ES-I3 (cell line): ENCODE measurements around the gene TMEM74B.

Experiments used
- H3K36me3 ChIP-seq: 2 replicates; pipeline ENCODE4 v1.6.1; 2013; ENCODE audit warnings: mild to moderate bottlenecking, low read length, control low read depth, moderate library complexity; ENCODE audit not compliant: insufficient read depth
- H3K4me1 ChIP-seq: 2 replicates; pipeline ENCODE4 v1.6.1; 2013; ENCODE audit warnings: mild to moderate bottlenecking, control low read depth, low read length; ENCODE audit not compliant: insufficient read depth
- H3K9ac ChIP-seq: 2 replicates; pipeline ENCODE4 v1.6.1; 2013; ENCODE audit warnings: low read depth, mild to moderate bottlenecking, low read length, moderate library complexity
- H3K9me3 ChIP-seq: 2 replicates; pipeline ENCODE4 v1.6.1; 2013; ENCODE audit warnings: mild to moderate bottlenecking, low read length, moderate library complexity; ENCODE audit not compliant: control insufficient read depth, insufficient read depth

The TMEM74B gene

GRCh38 chr20:1178623-1179022 lies 6.2 kb downstream of the TMEM74B start:
- Histone ChIP-seq H3K4me1 (peaks cover 12% of the 10 kb centered on the region; the same call in 1 of the 2 replicates), H3K9ac (no peak overlapping the region), H3K36me3 (no peaks in the 10 kb centered on the region), H3K9me3 (no peaks in the 10 kb centered on the region)

DNA sequence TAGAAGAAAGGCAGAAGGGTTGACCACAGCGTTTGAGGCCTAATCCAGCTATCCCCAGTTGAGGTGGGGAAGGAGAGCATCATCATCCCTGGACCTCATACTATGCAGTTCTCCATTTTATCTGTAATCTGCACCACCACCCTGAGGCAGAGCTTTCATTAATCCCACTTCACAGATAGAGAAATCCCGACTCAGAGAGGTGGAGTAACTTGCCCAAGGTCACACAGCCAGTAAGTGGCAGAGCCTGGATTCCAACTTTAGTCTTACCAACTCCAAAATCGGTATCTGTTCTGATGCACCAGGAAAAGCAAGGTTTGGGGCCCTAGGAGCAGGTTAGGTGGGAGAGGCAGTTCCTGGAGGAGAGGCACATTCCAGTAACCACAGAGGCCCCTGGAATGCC lies 6.7 kb downstream of the TMEM74B start:
- Histone ChIP-seq H3K9me3 (no peaks in the 10 kb centered on the region), H3K4me1 (peaks cover 12% of the 10 kb centered on the region; the same call in 1 of the 2 replicates), H3K36me3 (no peaks in the 10 kb centered on the region), H3K9ac (no peak overlapping the region)

DNA sequence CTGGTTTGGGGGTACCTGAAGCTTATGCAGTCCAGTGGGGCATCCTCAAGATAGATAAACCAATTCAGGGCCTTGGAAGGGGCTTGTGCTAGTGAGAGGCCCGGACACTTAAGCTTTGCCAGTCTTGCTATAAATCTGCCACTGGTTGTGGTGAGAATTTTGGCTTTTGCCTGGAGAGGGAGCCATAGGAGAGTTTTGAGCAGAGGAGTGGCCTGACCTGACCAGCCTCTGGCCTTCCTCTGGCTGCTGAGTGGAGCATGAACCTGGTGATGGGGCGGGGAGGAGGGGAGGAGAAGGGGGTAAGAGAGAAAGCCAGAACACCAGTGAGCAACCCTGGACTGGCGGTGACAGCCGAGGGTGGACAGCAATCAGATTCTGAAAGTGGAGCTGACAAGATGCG lies 7.1 kb downstream of the TMEM74B start:
- Histone ChIP-seq H3K9ac (no peak overlapping the region), H3K36me3 (no peaks in the 10 kb centered on the region), H3K4me1 (peaks cover 12% of the 10 kb centered on the region; the same call in 1 of the 2 replicates), H3K9me3 (no peaks in the 10 kb centered on the region)

GRCh38 chr20:1174787-1175186 lies 10.0 kb downstream of the TMEM74B start:
- Histone ChIP-seq H3K9ac (no peak overlapping the region), H3K36me3 (no peaks in the 10 kb centered on the region; the same call in 1 of the 2 replicates), H3K4me1 (peaks cover 2% of the 10 kb centered on the region; the same call in 1 of the 2 replicates), H3K9me3 (no peaks in the 10 kb centered on the region)

DNA sequence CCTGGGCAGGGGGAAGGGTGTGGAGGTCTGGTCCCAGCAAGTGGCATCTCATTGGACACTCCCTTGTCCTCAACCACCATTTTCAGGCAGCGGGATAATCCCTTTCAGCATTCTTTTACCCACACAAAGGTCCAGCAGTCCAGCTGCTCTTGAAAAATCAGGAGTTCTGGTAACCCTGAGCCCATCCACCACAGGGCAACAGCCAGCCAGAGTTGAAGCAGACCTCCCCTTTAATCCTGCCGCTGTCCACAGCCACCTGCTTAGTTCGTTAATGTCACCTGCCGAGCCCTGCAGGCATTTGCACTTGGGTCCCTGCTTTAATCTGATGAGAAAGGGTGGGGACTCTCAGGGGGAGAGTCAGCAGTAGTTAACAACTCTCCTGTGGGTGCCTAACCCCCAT lies 11.1 kb downstream of the TMEM74B start:
- H3K36me3 ChIP-seq: peaks cover 3% of the 10 kb centered on the region; the same call in 1 of the 2 replicates
- H3K9me3 ChIP-seq: no peaks in the 10 kb centered on the region
- H3K9ac ChIP-seq: no peak overlapping the region

DNA sequence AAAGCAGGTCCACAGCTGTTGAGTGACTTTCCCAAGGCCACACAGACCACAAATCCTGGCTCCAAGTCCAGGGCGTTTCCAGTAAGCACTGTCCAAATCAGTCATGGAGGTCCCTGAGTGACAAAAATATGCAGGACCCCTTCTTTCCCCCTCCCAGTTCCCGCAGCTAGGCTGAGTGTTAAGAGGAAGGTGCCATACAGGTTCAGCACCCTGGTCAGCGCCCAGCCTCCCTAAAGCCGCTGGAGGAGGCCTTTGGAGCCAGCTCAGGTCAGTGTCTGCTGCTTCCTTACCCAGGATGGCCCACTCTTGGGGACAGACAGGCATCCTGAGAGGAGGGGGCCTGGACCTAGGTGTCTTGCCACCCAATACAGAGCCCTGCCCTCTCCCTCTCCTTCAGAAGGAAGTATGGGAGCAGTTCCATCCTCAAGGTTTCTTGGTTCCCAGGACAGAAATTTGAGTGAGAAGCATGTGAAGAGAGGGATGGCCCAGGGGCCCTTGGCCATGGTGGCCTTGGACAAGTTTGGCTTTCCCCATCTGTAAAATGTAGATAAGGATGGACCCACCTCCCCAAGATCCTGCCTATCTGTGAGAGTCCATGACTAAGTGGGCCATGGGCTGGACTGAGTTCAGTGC lies 13.2 kb downstream of the TMEM74B start:
- Histone ChIP-seq H3K36me3 (peaks cover 16% of the 10 kb centered on the region), H3K4me1 (no peaks in the 10 kb centered on the region), H3K9ac (no peak overlapping the region), H3K9me3 (no peaks in the 10 kb centered on the region)

More for the DNA sequence above, 11.1 kb downstream of the TMEM74B start:
- H3K4me1 ChIP-seq: peaks cover 2% of the 10 kb centered on the region; the same call in 1 of the 2 replicates

DNA sequence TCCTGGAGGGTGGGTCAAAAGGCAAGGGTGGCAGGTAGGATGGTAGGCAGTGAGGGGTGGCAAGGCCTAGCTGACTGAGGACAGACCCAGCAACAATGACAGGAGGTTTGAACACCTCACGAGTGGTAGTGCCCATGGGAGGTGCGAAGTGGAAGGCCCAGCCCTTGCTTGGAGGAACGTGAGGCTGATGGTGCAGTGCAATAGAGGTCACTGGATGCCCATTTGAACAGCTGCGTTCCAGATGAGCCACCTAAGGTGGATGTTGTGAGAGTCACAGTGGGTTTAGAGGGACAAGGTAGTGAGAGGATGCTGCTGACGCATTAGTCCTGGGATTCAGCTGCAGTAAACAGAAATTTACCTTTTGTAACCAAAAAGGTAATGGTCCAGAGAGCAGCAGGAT lies 15.6 kb downstream of the TMEM74B start:
- Histone ChIP-seq H3K4me1 (no peaks in the 10 kb centered on the region), H3K9me3 (no peaks in the 10 kb centered on the region), H3K9ac (no peak overlapping the region), H3K36me3 (peaks cover 34% of the 10 kb centered on the region)

DNA sequence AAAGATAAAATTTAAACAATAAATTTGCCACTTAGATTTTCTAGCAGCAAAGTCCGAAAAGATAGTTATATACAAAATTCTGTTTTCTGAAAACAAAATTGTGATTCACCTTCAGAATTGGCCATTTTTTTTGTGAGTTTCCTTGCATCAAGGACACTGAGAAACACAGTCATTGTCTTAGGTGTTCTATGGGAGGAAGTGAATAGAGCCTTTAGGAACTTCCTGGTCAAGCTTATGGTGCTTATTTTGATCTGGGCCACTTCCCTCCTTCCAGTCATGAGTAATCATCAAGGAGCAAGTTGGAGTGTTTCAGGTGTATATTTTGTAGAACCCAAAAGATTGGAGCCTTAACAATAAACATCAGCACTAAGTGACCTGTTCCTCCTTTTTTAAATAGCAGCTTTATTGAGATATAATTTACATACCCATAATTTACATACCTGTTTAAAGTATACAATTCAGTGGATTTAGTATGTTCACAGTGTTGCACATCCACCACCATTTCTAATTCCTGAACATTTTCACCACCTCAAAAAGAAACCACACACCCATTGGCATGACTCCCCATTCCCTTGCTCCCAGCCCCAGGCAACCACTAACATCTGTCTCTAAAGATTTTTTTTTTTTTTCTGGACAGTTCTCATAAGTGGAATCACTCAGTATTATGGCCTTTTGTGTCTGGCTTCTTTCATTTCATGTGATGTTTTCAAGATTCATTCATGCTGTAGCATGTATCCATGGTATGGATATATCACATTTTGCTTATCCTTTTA lies 17.6 kb downstream of the TMEM74B start:
- no peaks in the 10 kb centered on the region for H3K9me3 ChIP-seq
- H3K4me1 ChIP-seq: no peaks in the 10 kb centered on the region
- no peak overlapping the region for H3K9ac ChIP-seq
- peaks cover 34% of the 10 kb centered on the region for H3K36me3 ChIP-seq

- peaks cover 34% of the 10 kb centered on the region for H3K36me3 ChIP-seq
- no peak overlapping the region for H3K9ac ChIP-seq
- no peaks in the 10 kb centered on the region for H3K9me3 ChIP-seq
- H3K4me1 ChIP-seq: no peaks in the 10 kb centered on the region
Observed at GRCh38 chr20:1165941-1166340, 18.8 kb downstream of the TMEM74B start.

DNA sequence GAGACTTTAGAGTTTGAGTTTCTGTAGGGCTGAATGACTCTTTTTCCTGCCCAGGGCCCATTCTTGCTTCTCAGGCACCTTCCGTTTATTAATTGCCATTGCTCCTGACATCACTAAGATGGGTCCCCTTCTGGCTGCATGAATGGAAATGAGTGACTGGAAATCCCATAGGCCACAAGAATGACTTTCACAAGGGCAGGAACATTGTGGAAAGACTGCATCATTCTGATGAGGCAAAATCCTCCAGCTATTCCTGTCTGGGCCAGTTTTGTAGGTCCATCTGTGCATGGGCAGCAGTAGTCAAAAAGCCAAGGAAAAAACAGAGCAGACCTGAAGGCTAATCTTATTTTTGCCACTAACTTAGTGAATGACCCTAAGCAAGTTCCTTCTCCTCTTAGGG lies 19.3 kb downstream of the TMEM74B start:
- Histone ChIP-seq H3K36me3 (peaks cover 34% of the 10 kb centered on the region), H3K9me3 (no peaks in the 10 kb centered on the region)

GRCh38 chr20:1164871-1165270 lies 19.9 kb downstream of the TMEM74B start:
- H3K4me1 ChIP-seq: no peaks in the 10 kb centered on the region
- H3K9me3 ChIP-seq: no peaks in the 10 kb centered on the region
- H3K9ac ChIP-seq: no peak overlapping the region
- peaks cover 36% of the 10 kb centered on the region for H3K36me3 ChIP-seq

More for the DNA sequence above, 19.3 kb downstream of the TMEM74B start:
- H3K9ac ChIP-seq: no peak overlapping the region
- H3K4me1 ChIP-seq: no peaks in the 10 kb centered on the region

DNA sequence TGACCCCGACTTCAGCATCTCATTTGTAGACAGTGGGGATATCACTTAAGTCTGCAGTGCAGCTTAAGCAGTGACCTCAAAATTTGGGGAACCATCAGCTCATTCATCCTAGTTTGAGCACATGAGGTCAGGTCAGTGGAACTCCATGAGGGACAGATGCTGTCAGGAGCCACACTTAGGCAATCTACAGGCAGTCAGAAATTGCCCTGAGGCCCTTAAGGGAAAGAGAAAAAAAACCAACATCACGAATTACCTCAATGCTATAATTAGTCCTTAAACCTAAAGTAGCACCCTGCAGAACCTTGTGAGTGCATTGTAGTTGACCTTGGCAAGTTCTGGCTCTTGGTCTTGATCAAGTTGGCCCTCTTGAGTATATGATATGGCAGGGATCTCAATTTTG lies 21.1 kb downstream of the TMEM74B start:
- H3K4me1 ChIP-seq: no peaks in the 10 kb centered on the region
- peaks cover 32% of the 10 kb centered on the region for H3K36me3 ChIP-seq
- no peak overlapping the region for H3K9ac ChIP-seq
- H3K9me3 ChIP-seq: no peaks in the 10 kb centered on the region

GRCh38 chr20:1163105-1163504 lies 21.7 kb downstream of the TMEM74B start:
- no peaks in the 10 kb centered on the region for H3K4me1 ChIP-seq
- H3K36me3 ChIP-seq: peaks cover 27% of the 10 kb centered on the region
- H3K9ac ChIP-seq: no peak overlapping the region
- no peaks in the 10 kb centered on the region for H3K9me3 ChIP-seq

DNA sequence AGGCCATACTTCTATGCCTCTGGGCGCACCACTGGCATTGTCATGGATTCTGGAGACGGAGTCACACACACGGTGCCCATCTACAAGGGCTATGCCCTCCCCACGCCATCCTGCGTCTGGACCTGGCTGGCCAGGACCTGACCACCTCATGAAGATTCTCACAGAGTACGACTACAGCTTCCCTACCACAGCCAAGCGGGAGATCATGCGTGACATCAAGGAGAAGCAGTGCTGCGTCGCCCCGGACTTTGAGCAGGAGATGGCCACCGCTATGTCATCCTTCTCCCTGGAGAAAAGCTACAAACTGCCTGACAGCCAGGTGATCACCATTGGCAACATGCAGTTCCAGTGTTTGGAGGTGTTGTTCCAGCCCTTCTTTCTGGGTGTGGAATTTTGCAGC lies 23.8 kb downstream of the TMEM74B start:
- no peaks in the 10 kb centered on the region for H3K9me3 ChIP-seq
- no peaks in the 10 kb centered on the region for H3K4me1 ChIP-seq
- no peak overlapping the region for H3K9ac ChIP-seq
- H3K36me3 ChIP-seq: peaks cover 14% of the 10 kb centered on the region; the same call in 1 of the 2 replicates

- H3K9ac ChIP-seq: no peak overlapping the region
- H3K4me1 ChIP-seq: no peaks in the 10 kb centered on the region
- peaks cover 9% of the 10 kb centered on the region; the same call in 1 of the 2 replicates for H3K36me3 ChIP-seq
- no peaks in the 10 kb centered on the region for H3K9me3 ChIP-seq
Observed at GRCh38 chr20:1160496-1160895, 24.3 kb downstream of the TMEM74B start.
